ENCODE measurements around the gene ZNF77.

Gene ZNF77

DNA sequence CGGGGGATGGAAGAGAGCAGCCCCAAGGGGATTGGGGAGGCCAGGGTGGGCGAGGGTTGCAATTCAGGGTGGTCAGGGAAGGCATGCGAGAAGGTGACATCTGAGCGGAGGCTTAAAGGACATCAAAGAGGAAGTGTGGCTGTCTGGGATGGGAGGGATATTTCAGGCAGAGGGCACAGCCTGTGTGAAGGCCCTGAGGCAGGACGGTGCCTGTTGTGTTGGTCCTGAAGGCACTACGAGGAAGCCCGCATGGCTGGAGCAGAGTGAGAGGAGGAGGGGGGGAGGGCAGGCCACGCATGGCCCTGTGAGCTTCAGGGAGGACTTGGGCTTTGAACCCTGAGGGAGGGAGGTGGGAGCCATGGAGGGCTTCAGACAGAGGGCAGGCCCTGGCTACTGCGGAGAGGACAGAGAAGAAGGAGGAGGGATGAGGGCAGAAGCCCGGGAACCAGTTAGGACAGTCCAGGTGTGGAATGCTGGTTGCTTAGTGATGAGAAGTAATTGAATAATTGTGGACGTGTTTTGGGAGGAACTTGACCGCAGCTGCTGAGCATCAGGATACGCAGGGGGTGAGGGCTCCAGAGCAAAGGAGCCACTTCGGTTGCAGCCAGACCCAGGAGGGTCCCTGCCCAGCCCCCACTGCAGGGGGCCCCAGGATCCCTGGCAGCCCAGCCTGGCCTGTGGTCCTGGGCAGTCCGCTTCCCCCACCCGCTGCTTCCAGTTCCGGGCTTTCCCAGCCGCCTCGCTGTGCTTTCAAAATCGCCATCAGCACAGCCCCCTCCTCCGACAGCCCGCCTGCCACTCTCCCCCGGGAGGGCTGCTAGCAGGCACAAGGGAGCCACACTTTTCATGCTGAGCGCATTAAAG lies 38.8 kb upstream of the ZNF77 start:
- TF ChIP-seq FOXM1 (IDR thresholded peaks at IDR 0.05; ENCODE audit: borderline replicate concordance, low read depth) (no peak), CREB1 (IDR thresholded peaks at IDR 0.05; ENCODE audit: low read depth) (no peak), RAD21 (IDR thresholded peaks at IDR 0.05; ENCODE audit: low read depth) (no peak), YY1 (IDR thresholded peaks at IDR 0.05; ENCODE audit: low read depth) (0 out of 2 replicates have a peak, but pooled peaks have one; percentile 37), ZBTB7A (IDR thresholded peaks at IDR 0.05; ENCODE audit: low read depth) (peak; percentile 65; the same call in 1 of the 2 replicates), TCF12 (IDR thresholded peaks at IDR 0.05; ENCODE audit: low read depth) (no peak; the same call in 1 of the 2 replicates), NFIC (IDR thresholded peaks at IDR 0.05) (peak; percentile 64), CEBPB (IDR thresholded peaks at IDR 0.05) (0 out of 2 replicates have a peak, but pooled peaks have one; percentile 37), TEAD4 (IDR thresholded peaks at IDR 0.05) (peak; percentile 38; the same call in 1 of the 2 replicates), EGR1 (IDR thresholded peaks at IDR 0.05) (no peak), TAF1 (IDR thresholded peaks at IDR 0.05; ENCODE audit: low read depth) (no peak), EP300 (IDR thresholded peaks at IDR 0.05; ENCODE audit: borderline replicate concordance) (peak; percentile 36; the same call in 1 of the 2 replicates)
- TF ChIP-seq, protein P1, sequence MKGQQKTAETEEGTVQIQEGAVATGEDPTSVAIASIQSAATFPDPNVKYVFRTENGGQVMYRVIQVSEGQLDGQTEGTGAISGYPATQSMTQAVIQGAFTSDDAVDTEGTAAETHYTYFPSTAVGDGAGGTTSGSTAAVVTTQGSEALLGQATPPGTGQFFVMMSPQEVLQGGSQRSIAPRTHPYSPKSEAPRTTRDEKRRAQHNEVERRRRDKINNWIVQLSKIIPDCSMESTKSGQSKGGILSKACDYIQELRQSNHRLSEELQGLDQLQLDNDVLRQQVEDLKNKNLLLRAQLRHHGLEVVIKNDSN (IDR thresholded peaks at IDR 0.05), result no peak
- TF ChIP-seq, protein P2, sequence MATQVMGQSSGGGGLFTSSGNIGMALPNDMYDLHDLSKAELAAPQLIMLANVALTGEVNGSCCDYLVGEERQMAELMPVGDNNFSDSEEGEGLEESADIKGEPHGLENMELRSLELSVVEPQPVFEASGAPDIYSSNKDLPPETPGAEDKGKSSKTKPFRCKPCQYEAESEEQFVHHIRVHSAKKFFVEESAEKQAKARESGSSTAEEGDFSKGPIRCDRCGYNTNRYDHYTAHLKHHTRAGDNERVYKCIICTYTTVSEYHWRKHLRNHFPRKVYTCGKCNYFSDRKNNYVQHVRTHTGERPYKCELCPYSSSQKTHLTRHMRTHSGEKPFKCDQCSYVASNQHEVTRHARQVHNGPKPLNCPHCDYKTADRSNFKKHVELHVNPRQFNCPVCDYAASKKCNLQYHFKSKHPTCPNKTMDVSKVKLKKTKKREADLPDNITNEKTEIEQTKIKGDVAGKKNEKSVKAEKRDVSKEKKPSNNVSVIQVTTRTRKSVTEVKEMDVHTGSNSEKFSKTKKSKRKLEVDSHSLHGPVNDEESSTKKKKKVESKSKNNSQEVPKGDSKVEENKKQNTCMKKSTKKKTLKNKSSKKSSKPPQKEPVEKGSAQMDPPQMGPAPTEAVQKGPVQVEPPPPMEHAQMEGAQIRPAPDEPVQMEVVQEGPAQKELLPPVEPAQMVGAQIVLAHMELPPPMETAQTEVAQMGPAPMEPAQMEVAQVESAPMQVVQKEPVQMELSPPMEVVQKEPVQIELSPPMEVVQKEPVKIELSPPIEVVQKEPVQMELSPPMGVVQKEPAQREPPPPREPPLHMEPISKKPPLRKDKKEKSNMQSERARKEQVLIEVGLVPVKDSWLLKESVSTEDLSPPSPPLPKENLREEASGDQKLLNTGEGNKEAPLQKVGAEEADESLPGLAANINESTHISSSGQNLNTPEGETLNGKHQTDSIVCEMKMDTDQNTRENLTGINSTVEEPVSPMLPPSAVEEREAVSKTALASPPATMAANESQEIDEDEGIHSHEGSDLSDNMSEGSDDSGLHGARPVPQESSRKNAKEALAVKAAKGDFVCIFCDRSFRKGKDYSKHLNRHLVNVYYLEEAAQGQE (IDR thresholded peaks at IDR 0.05; ENCODE audit: low read depth), result no peak
- TF ChIP-seq, protein P3, sequence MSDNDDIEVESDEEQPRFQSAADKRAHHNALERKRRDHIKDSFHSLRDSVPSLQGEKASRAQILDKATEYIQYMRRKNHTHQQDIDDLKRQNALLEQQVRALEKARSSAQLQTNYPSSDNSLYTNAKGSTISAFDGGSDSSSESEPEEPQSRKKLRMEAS (IDR thresholded peaks at IDR 0.05), result no peak

DNA sequence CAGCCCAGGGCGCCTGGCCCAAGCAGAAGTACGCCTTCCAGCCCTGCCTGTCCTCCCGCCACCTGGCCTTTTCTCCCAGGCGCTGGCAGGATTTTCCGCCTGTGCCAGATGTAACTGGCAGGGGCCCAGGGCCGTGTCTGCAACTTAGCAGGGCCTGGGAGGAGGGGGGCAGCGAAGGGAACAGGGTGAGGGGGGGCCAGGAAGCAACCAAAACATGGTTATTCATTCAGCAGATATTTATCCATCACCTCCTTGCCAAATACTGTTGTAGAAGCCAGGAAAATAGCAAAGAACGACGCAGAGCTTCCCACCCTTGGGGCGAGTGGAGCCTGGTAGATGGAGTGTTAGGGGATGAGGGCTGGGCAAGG lies 38.2 kb upstream of the ZNF77 start:
- no peak for TF ChIP-seq EP300 (IDR thresholded peaks at IDR 0.05; ENCODE audit: borderline replicate concordance)
- peak; percentile 35; the same call in 1 of the 2 replicates for TF ChIP-seq NFIC (IDR thresholded peaks at IDR 0.05)
- TF ChIP-seq, protein P2 (IDR thresholded peaks at IDR 0.05; ENCODE audit: low read depth), result no peak

DNA sequence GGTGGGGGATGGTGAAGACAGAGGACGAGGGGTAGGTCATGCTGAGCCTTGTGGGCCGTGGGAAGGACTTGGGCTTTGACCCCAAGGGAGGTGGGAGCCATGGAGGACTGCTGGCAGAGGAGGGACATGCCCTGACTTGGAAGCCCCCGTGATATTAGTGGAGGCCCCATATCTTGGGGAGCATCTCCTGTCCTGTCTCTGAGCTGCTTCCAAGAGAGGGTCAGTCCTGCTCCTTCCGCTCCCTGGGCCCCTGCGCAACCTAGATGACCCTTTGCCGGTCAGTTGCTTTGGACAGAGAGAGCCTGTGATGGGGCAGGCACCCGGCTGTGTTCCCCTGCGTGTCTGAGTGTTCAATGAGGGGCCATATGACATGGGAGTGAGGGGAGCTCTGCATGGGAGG lies 37.8 kb upstream of the ZNF77 start:
- TF ChIP-seq YY1 (IDR thresholded peaks at IDR 0.05; ENCODE audit: low read depth), result no peak
- TF ChIP-seq RAD21 (IDR thresholded peaks at IDR 0.05; ENCODE audit: low read depth), result no peak
- no peak for TF ChIP-seq CEBPB (IDR thresholded peaks at IDR 0.05)

DNA sequence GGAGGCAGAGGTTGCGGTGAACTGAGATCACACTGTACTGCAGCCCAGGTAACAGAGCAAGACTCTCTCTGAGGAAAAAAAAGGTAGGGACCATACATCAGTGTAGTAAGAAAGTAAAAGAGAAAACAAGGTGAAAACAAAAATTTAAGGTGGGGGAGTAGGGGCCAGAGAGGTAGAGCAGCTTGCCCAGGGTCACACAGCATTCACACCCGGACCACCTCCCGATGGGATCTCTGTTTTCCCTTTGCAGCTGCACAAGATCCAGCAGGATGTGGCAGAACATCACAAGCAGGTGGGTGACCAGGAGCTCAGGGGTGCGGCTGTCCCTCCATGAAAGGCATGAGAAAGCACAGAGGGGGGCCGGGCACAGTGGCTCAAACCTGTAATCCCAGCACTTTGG lies 37.1 kb upstream of the ZNF77 start:
- TF ChIP-seq, protein P1 (IDR thresholded peaks at IDR 0.05), result no peak
- TF ChIP-seq CREB1 (IDR thresholded peaks at IDR 0.05; ENCODE audit: low read depth) (no peak), NFIC (IDR thresholded peaks at IDR 0.05) (no peak), TAF1 (IDR thresholded peaks at IDR 0.05; ENCODE audit: low read depth) (no peak), TEAD4 (IDR thresholded peaks at IDR 0.05) (no peak), ZBTB7A (IDR thresholded peaks at IDR 0.05; ENCODE audit: low read depth) (no peak), EGR1 (IDR thresholded peaks at IDR 0.05) (no peak), EP300 (IDR thresholded peaks at IDR 0.05; ENCODE audit: borderline replicate concordance) (no peak), YY1 (IDR thresholded peaks at IDR 0.05; ENCODE audit: low read depth) (no peak), FOXM1 (IDR thresholded peaks at IDR 0.05; ENCODE audit: borderline replicate concordance, low read depth) (no peak), RAD21 (IDR thresholded peaks at IDR 0.05; ENCODE audit: low read depth) (no peak), CEBPB (IDR thresholded peaks at IDR 0.05) (no peak), TCF12 (IDR thresholded peaks at IDR 0.05; ENCODE audit: low read depth) (no peak)
- TF ChIP-seq, protein P2 (IDR thresholded peaks at IDR 0.05; ENCODE audit: low read depth), result no peak
- TF ChIP-seq, protein P3 (IDR thresholded peaks at IDR 0.05), result no peak

Measured in Ishikawa (cell line).